NB4 (cell line): ENCODE data around the gene CCNA2.

Source experiments
- DNase-seq: peaks from one replicate; pipeline ENCODE4 v3.0.0; 2010; ENCODE audit warnings: low read depth
- H3K4me3 ChIP-seq: one replicate; pipeline ENCODE4 v1.5.1; 2011; ENCODE audit warnings: mild to moderate bottlenecking, low read depth, low read length, moderate library complexity
- MYC ChIP-seq: IDR thresholded peaks from 2 replicates; pipeline ENCODE4 v1.6.1; 2011; ENCODE audit warnings: low read depth, low read length
- POLR2A ChIP-seq: IDR thresholded peaks from 2 replicates; pipeline ENCODE4 v1.6.1; 2011; ENCODE audit warnings: mild to moderate bottlenecking; ENCODE audit not compliant: insufficient read length; ENCODE audit errors: extremely low read depth
- TF ChIP-seq, protein P1 (sequence below): IDR thresholded peaks from 2 replicates; pipeline ENCODE4 v1.6.1; 2011; ENCODE audit warnings: low read depth, low read length
- TF ChIP-seq, protein P2 (sequence below): IDR thresholded peaks from one replicate; pipeline ENCODE4 v1.5.1; 2012; ENCODE audit warnings: low read depth, low read length

Gene CCNA2

DNA sequence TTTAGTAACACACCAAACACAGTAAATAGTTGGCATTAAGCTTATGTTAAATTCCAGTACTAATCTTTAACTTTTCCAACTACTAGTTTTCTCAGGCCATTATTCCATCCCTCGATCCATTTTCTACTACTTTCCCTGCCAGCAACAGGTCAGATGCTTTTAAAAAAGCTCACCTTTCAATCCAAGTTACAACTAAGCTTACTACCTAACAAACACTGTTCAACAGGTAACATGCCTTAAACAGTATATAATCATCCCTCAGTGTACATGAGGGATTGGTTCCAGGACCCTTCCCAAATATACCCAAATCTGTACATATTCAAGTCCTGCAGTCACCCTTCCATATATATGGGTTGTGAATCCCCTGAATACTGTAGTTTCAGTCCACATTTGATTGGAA, 5.5 kb downstream of the CCNA2 start:
- DNase-seq = no peak
- no peak overlapping the region for H3K4me3 ChIP-seq
- TF ChIP-seq, protein P1, sequence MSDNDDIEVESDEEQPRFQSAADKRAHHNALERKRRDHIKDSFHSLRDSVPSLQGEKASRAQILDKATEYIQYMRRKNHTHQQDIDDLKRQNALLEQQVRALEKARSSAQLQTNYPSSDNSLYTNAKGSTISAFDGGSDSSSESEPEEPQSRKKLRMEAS = no peak
- TF ChIP-seq, protein P2, sequence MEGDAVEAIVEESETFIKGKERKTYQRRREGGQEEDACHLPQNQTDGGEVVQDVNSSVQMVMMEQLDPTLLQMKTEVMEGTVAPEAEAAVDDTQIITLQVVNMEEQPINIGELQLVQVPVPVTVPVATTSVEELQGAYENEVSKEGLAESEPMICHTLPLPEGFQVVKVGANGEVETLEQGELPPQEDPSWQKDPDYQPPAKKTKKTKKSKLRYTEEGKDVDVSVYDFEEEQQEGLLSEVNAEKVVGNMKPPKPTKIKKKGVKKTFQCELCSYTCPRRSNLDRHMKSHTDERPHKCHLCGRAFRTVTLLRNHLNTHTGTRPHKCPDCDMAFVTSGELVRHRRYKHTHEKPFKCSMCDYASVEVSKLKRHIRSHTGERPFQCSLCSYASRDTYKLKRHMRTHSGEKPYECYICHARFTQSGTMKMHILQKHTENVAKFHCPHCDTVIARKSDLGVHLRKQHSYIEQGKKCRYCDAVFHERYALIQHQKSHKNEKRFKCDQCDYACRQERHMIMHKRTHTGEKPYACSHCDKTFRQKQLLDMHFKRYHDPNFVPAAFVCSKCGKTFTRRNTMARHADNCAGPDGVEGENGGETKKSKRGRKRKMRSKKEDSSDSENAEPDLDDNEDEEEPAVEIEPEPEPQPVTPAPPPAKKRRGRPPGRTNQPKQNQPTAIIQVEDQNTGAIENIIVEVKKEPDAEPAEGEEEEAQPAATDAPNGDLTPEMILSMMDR = no peak
- TF ChIP-seq MYC (no peak), POLR2A (no peak)

DNA sequence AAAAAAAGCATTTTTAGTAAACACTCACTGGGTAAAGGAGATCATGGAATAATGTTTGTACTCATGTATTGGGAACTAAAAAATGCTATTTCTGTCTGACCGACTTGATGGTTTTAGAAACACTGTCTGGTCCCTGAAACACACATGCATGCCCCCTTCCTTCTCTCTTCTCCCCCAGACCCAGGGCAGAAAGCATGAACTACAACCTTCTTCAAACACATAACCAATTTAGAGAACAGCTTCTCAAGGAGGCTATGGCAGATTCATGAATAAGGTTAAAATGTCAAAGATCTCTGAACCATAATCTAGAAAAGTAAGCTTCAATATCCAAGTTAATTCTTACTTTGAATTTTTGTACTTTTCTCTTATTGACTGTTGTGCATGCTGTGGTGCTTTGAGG, 6.0 kb downstream of the CCNA2 start:
- no peak for DNase-seq
- no peak overlapping the region for H3K4me3 ChIP-seq
- TF ChIP-seq MYC (no peak), POLR2A (no peak)
- TF ChIP-seq, protein P2 = no peak
- TF ChIP-seq, protein P1 = no peak

DNA sequence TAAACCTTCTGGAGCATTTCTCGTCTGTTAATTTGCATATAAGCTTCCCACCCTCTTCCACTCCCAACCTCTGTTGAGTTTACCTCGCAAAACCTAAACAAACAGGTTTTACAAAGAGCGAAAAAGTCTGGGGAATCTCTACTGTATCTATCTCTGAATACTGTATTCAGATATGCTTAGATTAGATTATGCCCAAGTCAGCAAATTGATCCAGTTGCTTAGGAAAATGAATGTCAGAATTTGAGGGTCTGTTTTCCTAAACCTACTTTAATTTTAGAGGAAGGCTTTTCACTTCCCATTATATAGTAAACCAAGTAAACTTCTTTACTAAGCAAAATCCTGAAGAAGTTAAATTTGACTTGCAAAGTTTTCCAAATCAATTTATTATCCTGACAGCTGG, 6.7 kb downstream of the CCNA2 start:
- DNase-seq = no peak
- no peak overlapping the region for H3K4me3 ChIP-seq
- TF ChIP-seq POLR2A (no peak), MYC (no peak)
- TF ChIP-seq, protein P2 = no peak
- TF ChIP-seq, protein P1 = no peak

DNA sequence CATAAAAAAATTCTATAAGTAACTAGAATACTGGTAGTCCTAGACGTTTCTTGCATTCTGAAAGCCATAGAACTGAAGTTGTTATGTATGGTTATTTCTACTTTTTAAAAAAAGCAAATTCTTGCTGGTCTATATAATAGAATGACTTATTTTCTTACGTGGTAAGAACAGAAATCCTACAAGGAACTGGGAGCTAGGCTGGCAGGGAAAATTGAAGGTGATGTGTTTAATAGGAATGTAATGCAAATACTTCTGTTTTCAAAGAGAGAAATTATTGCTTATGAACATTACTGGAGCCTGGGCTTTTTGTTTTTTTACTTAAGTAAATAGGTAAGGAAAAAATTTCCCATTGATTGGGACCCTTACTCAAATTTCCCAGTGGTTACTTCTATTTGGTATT, 8.9 kb downstream of the CCNA2 start:
- DNase-seq = no peak
- no peak overlapping the region for H3K4me3 ChIP-seq
- TF ChIP-seq, protein P1 = no peak
- TF ChIP-seq, protein P2 = no peak
- TF ChIP-seq MYC (no peak), POLR2A (no peak)

DNA sequence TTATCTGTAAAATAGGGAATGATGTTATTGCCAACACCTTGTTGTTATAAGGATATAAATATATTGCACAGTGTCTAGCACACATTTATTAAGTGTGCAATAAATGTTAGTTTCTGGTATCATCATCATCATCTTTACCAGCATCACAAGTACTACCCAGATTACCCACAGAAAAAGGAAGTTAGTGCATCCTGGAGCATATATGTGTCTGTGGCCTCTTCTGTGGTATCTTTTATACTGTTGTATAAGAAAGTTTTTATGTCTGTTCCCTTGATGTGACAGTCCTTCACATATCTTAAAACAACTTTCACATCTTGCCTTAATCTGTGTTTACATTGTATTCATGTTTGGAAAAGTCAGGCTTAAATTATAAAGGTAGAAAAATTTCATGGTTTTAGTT, 12.6 kb downstream of the CCNA2 start:
- TF ChIP-seq, protein P1 = no peak
- TF ChIP-seq POLR2A (no peak), MYC (no peak)
- TF ChIP-seq, protein P2 = no peak
- no peak for DNase-seq
- no peak overlapping the region for H3K4me3 ChIP-seq

DNA sequence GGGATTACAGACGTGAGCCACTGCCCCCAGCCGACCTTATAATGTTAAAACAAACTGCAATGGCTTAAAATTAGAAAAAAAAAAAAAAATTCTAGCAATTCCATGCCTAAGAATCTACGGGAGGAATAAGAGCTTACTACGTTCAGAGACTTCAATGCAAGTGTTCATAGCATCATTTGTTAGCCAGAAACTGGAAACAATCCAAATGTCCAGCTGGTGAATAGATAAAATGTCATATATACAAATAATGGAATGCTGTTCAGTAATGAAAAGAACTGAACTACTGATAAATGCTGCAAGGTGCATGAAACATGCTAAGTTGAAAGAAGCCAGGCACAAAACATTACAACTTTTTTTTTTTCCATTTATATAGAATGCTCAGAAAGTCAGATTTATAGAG, 17.3 kb downstream of the CCNA2 start:
- no peak overlapping the region for H3K4me3 ChIP-seq
- no peak for DNase-seq
- TF ChIP-seq POLR2A (no peak), MYC (no peak)
- TF ChIP-seq, protein P1 = no peak
- TF ChIP-seq, protein P2 = no peak
